ENCODE measurements around the gene GRK6. TPM values are rescaled to one million over a fixed set of nuclear protein-coding genes. Genes with fewer than 3 reads are reported as not detected.

The GRK6 gene
- total and polyA plus RNA-seq, 2 of the 4 experiments (the other 2 are of a cell fraction): 25.3 to 30.1 TPM

- no TSS peak for BruUV-seq (replicated peaks)
- no peak for TF ChIP-seq NFE2L2 (IDR thresholded peaks at IDR 0.05; ENCODE audit: low read depth, low read length)
- 0 out of 2 replicates have a peak, but pooled peaks have one; percentile 45 for TF ChIP-seq CHD1 (IDR thresholded peaks at IDR 0.05; ENCODE audit: low read depth, low read length)
- TF ChIP-seq MAZ (IDR thresholded peaks at IDR 0.05; ENCODE audit: borderline replicate concordance, low read depth, low read length): peak; percentile 95
- 0 out of 2 replicates have a peak, but pooled peaks have one; percentile 24 for TF ChIP-seq POLR2A (IDR thresholded peaks at IDR 0.05; ENCODE audit: low read depth, low read length)
- peak; percentile 76 for TF ChIP-seq FOS (IDR thresholded peaks at IDR 0.05; ENCODE audit: low read depth, low read length)
- TF ChIP-seq BHLHE40 (IDR thresholded peaks at IDR 0.05; ENCODE audit: low read depth, low read length): peak; percentile 35; the same call in 1 of the 2 replicates
- TF ChIP-seq MXI1 (IDR thresholded peaks at IDR 0.05; ENCODE audit: borderline replicate concordance, low read depth, low read length): peak; percentile 49; the same call in 1 of the 2 replicates
- peak; percentile 96 for TF ChIP-seq SMC3 (IDR thresholded peaks at IDR 0.05; ENCODE audit: low read depth, low read length)
- peak; percentile 99 for TF ChIP-seq CTCF (conservative IDR thresholded peaks at IDR 0.05; ENCODE audit: low read depth, low read length)
- TF ChIP-seq CEBPB (IDR thresholded peaks at IDR 0.05; ENCODE audit: low read depth, low read length): no peak; the same call in 1 of the 2 replicates
- peak; percentile 36 for TF ChIP-seq RCOR1 (IDR thresholded peaks at IDR 0.05; ENCODE audit: insufficient replicate concordance, low read length)
- TF ChIP-seq RFX5 (IDR thresholded peaks at IDR 0.05; ENCODE audit: low read depth, low read length): no peak
- peak; percentile 88 for TF ChIP-seq RAD21 (IDR thresholded peaks at IDR 0.05; ENCODE audit: low read length)
- peak; percentile 80 for DNase-seq
Observed at GRCh38 chr5:177454397-177455035, 28.0 kb downstream of the GRK6 start.

More at GRCh38 chr5:177454397-177455035, 28.0 kb downstream of the GRK6 start:
- Histone ChIP-seq H3K27ac (ENCODE audit: insufficient read depth, low read length) (no peak overlapping the region; the same call in 1 of the 2 replicates), H3K27me3 (ENCODE audit: control insufficient read depth, insufficient read depth, low read length) (no peaks in the 10 kb centered on the region), H3K9me1 (ENCODE audit: insufficient read depth, low read length) (no peaks in the 10 kb centered on the region), H3K9ac (ENCODE audit: low read depth, low read length) (0 out of 2 replicates have a peak overlapping the region, but pooled peaks have one; percentile 2), H4K8ac (ENCODE audit: low read depth in 2 of 2, low read length in 2 of 2) (peak overlapping the region in 1 of 2 experiments; percentile 4; a peak in 1 of 4 replicates), H4K20me1 (ENCODE audit: insufficient read depth, low read length) (peaks cover 52% of the 10 kb centered on the region), H3K4ac (ENCODE audit: low read depth, low read length) (no peak overlapping the region), H4K91ac (ENCODE audit: insufficient read depth, low read depth, low read length) (no peak overlapping the region), H3K36me3 (ENCODE audit: control insufficient read depth, insufficient read depth, low read length) (peaks cover 29% of the 10 kb centered on the region), H2BK20ac (ENCODE audit: low read depth, low read length) (no peak overlapping the region), H3K23ac (ENCODE audit: low read depth, low read length) (no peak overlapping the region), H3K56ac (ENCODE audit: extremely low read depth, insufficient read depth, low read length) (no peak overlapping the region), H2BK120ac (ENCODE audit: low read depth, low read length) (no peak overlapping the region), H4K5ac (ENCODE audit: low read depth, low read length) (no peak overlapping the region), H3K4me3 (ENCODE audit: insufficient read depth, low read depth, low read length) (peak overlapping the region; percentile 38), H3K4me2 (ENCODE audit: low read depth, low read length) (peak overlapping the region; percentile 82), H3K14ac (replicated peaks; ENCODE audit: low read depth, low read length) (no peak overlapping the region), H2BK5ac (ENCODE audit: low read depth, low read length, poor library complexity, severe bottlenecking) (no peak overlapping the region), H2AK5ac (ENCODE audit: low read depth, low read length) (no peak overlapping the region), H3K9me3 (ENCODE audit: control insufficient read depth, insufficient read depth, low read length) (no peaks in the 10 kb centered on the region), H3K79me1 (ENCODE audit: low read depth in 1 of 2, low read length in 2 of 2) (peaks cover 0 to 7% of the 10 kb centered on the region in 2 experiments; a peak in 1 of 4 replicates), H2AK9ac (replicated peaks; ENCODE audit: low read depth, low read length, poor library complexity) (peak overlapping the region; percentile 25), H2AFZ (replicated peaks; ENCODE audit: low read length, poor library complexity) (peak overlapping the region; percentile 82), H3K4me1 (ENCODE audit: control insufficient read depth, insufficient read depth, low read length) (peaks cover 8% of the 10 kb centered on the region), H2BK15ac (ENCODE audit: low read depth, low read length) (no peak overlapping the region), H3K18ac (ENCODE audit: low read depth, low read length) (no peak overlapping the region)
- dilution Hi-C loops (cut with HindIII; ENCODE audit: low sequenced_read_pairs, unreplicated experiment) (no loop called here), intact Hi-C loops (cut with micrococcal nuclease) (loop anchor here (1.0 kb wide), 5 partner anchors 46 to 340 kb away; no protein-coding TSS in a partner anchor), in situ Hi-C loops (cut with MboI; ENCODE audit: low sequenced_read_pairs) (no loop called here)
- WGBS, 2 experiments (ENCODE audit: extremely low coverage in 2 of 2, insufficient read length in 1 of 2): 1% methylated on average over 53 of the region's 84 CpGs; no CpG with 5 or more reads in 1 of the 2 experiments
- POLR2A ChIA-PET (ENCODE audit: unreplicated experiment): interaction anchor here (0.5 to 1.2 kb wide), 2 partner anchors 42 to 65 kb away, joined by 3 read pairs; no protein-coding TSS in a partner anchor
- peak; percentile 58 for ATAC-seq (ENCODE audit: low read depth)
- CTCF ChIA-PET: interaction anchor here (0.7 to 5.2 kb wide), 6 partner anchors 10 to 103 kb away, joined by 3 to 44 read pairs (median 4); partner anchors contain the start of gene LMAN2
